Activated B cell treated with CpG ODN at 0.5 μM for 24 hours (primary cell): ENCODE data around the gene FARS2. TPM values are rescaled to one million over a fixed set of nuclear protein-coding genes. Genes with fewer than 3 reads are reported as not detected.

Experiments
- ATAC-seq: fragments of 200-7000 bp; cut with Tn5 transposase; one replicate; pipeline ENCODE4 v1.10.0; 2021; ENCODE audit warnings: low read depth, mild to moderate bottlenecking, moderate library complexity
- CTCF ChIA-PET: fragments of 350-600 bp; sonication (Branson Sonifier 250); formaldehyde crosslinking; loops from one replicate; lab custom pipeline; 2021; ENCODE audit warnings: antibody characterized with exemption; lab: Charles Lee
- POLR2A ChIA-PET: fragments of 350-600 bp; sonication (Branson Sonifier 250); formaldehyde crosslinking; loops from one replicate; lab custom pipeline; 2021; ENCODE audit warnings: antibody characterized with exemption; lab: Charles Lee
- DNase-seq: peaks from one replicate; pipeline ENCODE4 v3.0.0; 2022
- H3K27ac Mint-ChIP-seq: one replicate; pipeline ENCODE4 v1.8.0; 2020; ENCODE audit warnings: mixed read lengths
- H3K27me3 Mint-ChIP-seq: one replicate; pipeline ENCODE4 v1.8.0; 2021; ENCODE audit warnings: mixed read lengths
- H3K36me3 Mint-ChIP-seq: one replicate; pipeline ENCODE4 v1.8.0; 2021; ENCODE audit warnings: low read depth, mixed read lengths
- H3K4me1 Mint-ChIP-seq: one replicate; pipeline ENCODE4 v1.8.0; 2021; ENCODE audit warnings: mixed read lengths
- H3K4me3 Mint-ChIP-seq: one replicate; pipeline ENCODE4 v1.8.0; 2020; ENCODE audit warnings: mild to moderate bottlenecking, mixed read lengths
- H3K9me3 Mint-ChIP-seq: one replicate; pipeline ENCODE4 v1.8.0; 2020; ENCODE audit warnings: mixed read lengths
- intact Hi-C: fragments of 100-400 bp; cut with micrococcal nuclease; formaldehyde crosslinking; loops from one replicate; pipeline ENCODE4 v1.15.1; 2024
- total RNA-seq: library from RNA; stranded (reverse); gene quantifications from 2 replicates; pipeline ENCODE4 v1.2.3, GENCODE V29; 2022
- TF ChIP-seq, protein P1 (sequence below): fragments of 200-600 bp; IDR thresholded peaks from one replicate; pipeline ENCODE4 v1.8.0; 2022; ENCODE audit warnings: antibody characterized with exemption, mild to moderate bottlenecking

The FARS2 gene
- total RNA-seq, 1 donor from 2014 or later = 32.7 TPM

DNA sequence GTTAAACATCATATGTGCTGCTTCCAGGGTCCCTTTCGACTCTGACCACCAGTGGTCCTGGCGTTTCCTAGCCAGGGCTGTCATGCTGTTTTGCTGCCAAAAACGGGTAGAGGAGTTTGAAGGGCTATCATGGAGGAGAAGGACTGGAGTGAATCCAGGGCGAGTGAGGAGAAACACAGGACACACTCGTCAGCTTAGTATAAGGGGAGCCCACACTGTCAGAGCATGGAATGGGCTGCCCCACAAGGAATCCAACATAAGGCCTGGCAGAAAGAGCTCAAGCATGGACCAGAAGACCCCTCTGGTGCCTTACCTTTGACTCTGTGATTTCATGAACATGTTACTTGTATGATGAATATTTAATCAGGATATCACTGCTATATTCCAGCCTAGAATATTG, 498.3 kb downstream of the FARS2 start:
- Mint-ChIP-seq H3K27ac (no peak overlapping the region), H3K4me1 (peaks cover 38% of the 10 kb centered on the region), H3K4me3 (no peak overlapping the region), H3K9me3 (peaks cover 10% of the 10 kb centered on the region), H3K27me3 (no peaks in the 10 kb centered on the region), H3K36me3 (peaks cover 16% of the 10 kb centered on the region)
- CTCF ChIA-PET = no interaction called here
- ATAC-seq (no peak), DNase-seq (no peak)
- TF ChIP-seq, protein P1, sequence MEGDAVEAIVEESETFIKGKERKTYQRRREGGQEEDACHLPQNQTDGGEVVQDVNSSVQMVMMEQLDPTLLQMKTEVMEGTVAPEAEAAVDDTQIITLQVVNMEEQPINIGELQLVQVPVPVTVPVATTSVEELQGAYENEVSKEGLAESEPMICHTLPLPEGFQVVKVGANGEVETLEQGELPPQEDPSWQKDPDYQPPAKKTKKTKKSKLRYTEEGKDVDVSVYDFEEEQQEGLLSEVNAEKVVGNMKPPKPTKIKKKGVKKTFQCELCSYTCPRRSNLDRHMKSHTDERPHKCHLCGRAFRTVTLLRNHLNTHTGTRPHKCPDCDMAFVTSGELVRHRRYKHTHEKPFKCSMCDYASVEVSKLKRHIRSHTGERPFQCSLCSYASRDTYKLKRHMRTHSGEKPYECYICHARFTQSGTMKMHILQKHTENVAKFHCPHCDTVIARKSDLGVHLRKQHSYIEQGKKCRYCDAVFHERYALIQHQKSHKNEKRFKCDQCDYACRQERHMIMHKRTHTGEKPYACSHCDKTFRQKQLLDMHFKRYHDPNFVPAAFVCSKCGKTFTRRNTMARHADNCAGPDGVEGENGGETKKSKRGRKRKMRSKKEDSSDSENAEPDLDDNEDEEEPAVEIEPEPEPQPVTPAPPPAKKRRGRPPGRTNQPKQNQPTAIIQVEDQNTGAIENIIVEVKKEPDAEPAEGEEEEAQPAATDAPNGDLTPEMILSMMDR = no peak
- POLR2A ChIA-PET = no interaction called here
- intact Hi-C loops = no loop called here

DNA sequence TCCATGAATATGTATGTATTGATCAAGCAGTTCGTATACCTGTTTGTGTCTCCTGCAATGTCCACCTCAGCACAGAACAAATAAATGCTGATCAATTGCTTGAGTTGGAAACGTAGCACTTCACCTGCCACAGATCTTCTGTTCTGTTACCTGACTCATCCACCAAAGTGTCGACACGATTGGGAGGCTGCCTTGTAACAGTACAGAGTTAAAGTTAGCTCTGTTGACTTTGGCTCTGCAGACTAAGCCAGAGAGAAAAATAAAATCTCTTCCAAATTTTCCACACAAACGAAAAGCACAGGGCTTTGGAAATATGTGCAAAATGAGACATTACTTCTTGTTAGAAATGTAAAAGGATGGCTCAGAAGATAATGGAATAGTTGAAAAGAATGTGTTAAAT, 500.1 kb downstream of the FARS2 start:
- Mint-ChIP-seq H3K9me3 (peaks cover under 1% of the 10 kb centered on the region), H3K27me3 (no peaks in the 10 kb centered on the region), H3K27ac (no peak overlapping the region), H3K36me3 (peaks cover 2% of the 10 kb centered on the region), H3K4me1 (peaks cover 41% of the 10 kb centered on the region), H3K4me3 (no peak overlapping the region)
- no peak for DNase-seq
- intact Hi-C loops = no loop called here
- TF ChIP-seq, protein P1 = no peak
- ChIA-PET POLR2A (interaction anchor here (0.7 kb wide), 2 partner anchors 15 to 32 kb away, joined by 3 to 7 read pairs; no protein-coding TSS in a partner anchor), CTCF (interaction anchor here (1.6 kb wide), 1 partner anchor 290 kb away, joined by 3 read pairs; no protein-coding TSS in a partner anchor)
- no peak for ATAC-seq

DNA sequence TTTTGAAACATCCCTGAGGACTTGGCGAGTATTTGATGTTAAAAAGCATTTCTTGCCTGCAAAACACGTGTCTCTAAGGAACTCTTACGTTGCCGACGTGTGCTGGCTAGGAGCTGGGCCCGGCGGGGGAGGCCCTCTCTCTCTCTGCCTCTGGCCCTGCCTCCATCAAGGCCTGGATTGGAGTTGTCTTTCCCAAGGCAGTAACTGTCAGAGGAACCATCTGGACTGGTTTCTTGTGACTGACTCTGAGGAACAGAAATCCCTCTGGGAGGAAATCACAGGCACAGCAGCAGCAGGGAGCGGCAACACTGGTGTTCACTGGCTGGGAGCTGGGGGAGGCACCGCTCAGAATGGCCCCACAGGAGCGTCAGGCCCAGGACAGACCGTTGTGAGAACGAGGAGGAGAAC, 501.3 kb downstream of the FARS2 start:
- TF ChIP-seq, protein P1 = no peak
- Mint-ChIP-seq H3K36me3 (peaks cover 2% of the 10 kb centered on the region), H3K27ac (peak overlapping the region; percentile 1), H3K27me3 (no peaks in the 10 kb centered on the region), H3K4me1 (peaks cover 40% of the 10 kb centered on the region), H3K9me3 (no peaks in the 10 kb centered on the region), H3K4me3 (no peak overlapping the region)
- intact Hi-C loops = no loop called here
- no peak for DNase-seq
- ChIA-PET CTCF (interaction anchor here (1.6 kb wide), 1 partner anchor 291 kb away, joined by 3 read pairs; no protein-coding TSS in a partner anchor), POLR2A (interaction anchor here (0.6 kb wide), 1 partner anchor 910 kb away, joined by 3 read pairs; no protein-coding TSS in a partner anchor)
- ATAC-seq = no peak

DNA sequence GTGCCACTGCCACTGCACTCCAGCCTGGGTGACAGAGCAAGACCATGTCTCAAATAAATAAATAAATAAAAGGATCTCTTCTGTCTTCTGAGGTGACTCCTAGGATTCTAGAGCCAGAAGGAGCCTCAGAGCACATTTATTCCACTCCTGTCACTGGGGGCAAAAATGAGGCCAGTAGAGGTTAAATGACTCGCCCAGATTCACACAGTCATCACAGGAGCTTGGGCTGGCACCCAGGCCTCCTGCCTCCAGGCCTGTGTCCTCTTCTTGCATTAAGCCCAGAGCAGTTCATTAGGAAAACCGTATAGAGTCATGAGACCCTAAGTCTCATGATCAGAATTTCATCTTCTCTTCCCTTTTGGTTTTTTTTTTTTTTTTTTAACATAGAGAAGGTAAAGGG, 502.1 kb downstream of the FARS2 start:
- Mint-ChIP-seq H3K4me1 (peaks cover 40% of the 10 kb centered on the region), H3K36me3 (peaks cover 2% of the 10 kb centered on the region), H3K27ac (peak overlapping the region; percentile 47), H3K27me3 (no peaks in the 10 kb centered on the region), H3K9me3 (no peaks in the 10 kb centered on the region), H3K4me3 (no peak overlapping the region)
- DNase-seq (no peak), ATAC-seq (no peak)
- TF ChIP-seq, protein P1 = no peak
- ChIA-PET CTCF (interaction anchor here (2.4 kb wide), 1 partner anchor 292 kb away, joined by 13 read pairs; no protein-coding TSS in a partner anchor), POLR2A (interaction anchor here (0.7 kb wide), 2 partner anchors 68 to 233 kb away, joined by 7 to 8 read pairs; no protein-coding TSS in a partner anchor)
- intact Hi-C loops = no loop called here

DNA sequence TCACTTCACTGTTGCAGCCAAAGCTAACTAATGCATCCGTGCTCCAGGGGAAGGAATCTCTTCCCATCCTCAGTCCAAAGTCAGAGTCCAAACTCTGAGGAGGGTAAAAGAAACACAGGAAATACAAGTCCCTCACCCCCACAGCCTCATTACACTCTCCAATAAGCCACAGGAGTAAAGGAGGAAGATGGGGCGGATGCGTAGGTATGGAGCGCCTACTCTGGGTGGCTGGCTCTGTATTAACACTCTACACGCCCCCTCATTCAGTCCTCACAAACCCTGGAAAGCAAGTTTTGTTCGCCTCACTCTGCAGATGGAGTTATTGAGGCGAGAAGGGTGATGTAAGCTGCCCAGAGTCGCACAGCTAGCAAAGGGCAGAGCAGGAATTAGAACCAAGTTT, 502.6 kb downstream of the FARS2 start:
- no peaks in the 10 kb centered on the region for H3K27me3 Mint-ChIP-seq
- TF ChIP-seq, protein P1 = no peak
- ChIA-PET POLR2A (interaction anchor here (0.7 kb wide), 2 partner anchors 68 to 234 kb away, joined by 7 to 8 read pairs; no protein-coding TSS in a partner anchor), CTCF (interaction anchor here (2.4 kb wide), 1 partner anchor 293 kb away, joined by 13 read pairs; no protein-coding TSS in a partner anchor)
- intact Hi-C loops = no loop called here
- H3K27ac Mint-ChIP-seq = peak overlapping the region; percentile 47
- peaks cover 3% of the 10 kb centered on the region for H3K36me3 Mint-ChIP-seq
- H3K4me3 Mint-ChIP-seq = no peak overlapping the region
- peaks cover 40% of the 10 kb centered on the region for H3K4me1 Mint-ChIP-seq
- peak; percentile 82 for ATAC-seq
- H3K9me3 Mint-ChIP-seq = no peaks in the 10 kb centered on the region
- no peak for DNase-seq
